ENCODE results near the gene GPATCH1. TPM values are rescaled to one million over a fixed set of nuclear protein-coding genes. Genes with fewer than 3 reads are reported as not detected.

The GPATCH1 gene
- total and polyA plus RNA-seq, 9 of the 15 experiments (the other 6 are each of a cell fraction or from before 2014, with no cell fraction given) = 3.7 to 9.7 (median 7.7) TPM

DNA sequence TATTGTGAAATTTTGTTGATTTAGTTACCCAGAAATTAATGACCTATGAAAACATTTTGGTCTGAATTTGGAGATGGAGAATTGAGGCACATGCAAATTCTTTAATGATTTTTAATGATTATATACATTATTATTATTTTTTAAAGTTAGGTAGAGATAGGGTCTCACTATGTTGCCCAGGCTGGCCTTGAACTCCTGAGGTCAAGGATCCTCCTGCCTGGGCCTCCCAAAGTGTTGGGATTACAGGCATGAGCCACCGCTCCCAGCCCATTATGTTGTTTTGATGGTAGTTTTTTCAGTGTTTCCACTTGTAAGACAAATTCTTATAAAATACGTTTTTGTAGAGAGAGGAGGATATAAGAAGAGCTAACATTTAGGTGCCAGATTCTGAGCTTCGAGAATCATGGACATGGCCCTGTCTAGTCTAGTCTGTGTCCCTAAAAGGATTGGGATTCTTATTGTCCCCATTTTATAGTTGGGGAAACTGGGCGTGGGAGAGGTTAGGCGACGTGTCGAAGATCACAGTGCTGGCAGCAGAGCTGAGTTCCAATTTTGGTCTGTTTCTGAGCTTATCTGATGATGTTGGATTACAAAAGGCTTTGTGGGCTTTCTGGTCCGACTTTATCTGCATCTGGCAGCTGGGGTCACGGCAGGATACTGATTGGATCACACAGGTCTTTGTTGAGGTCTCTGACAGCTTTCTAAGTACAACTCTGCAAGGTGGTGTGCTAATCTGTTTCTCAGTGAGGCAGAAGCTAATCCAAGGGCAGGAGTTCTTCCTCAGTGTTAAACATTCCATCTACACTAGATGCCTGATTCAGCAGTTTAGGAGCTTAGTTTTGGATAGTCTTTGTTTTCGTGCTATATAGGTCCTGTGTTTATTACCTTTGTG, 43.5 kb downstream of the GPATCH1 start:
- ChIA-PET POLR2A (interaction anchor here (0.7 to 1.9 kb wide), 7 partner anchors 9 to 284 kb away, joined by 3 to 7 read pairs (median 4); no protein-coding TSS in a partner anchor), CTCF (ENCODE audit: low intra/inter-chr PET ratio) (interaction anchor here (0.8 kb wide), 1 partner anchor 85 kb away, joined by 8 read pairs; no protein-coding TSS in a partner anchor)
- ATAC-seq (peak; percentile 95), FAIRE-seq (peak; percentile 94), DNase-seq (ENCODE audit: extremely low read depth in 1 of 4, low spot score in 3 of 4) (peak; percentile 59 to 91 (median 76))
- Histone ChIP-seq H3K9ac (ENCODE audit: insufficient read depth in 1 of 2, low read depth in 2 of 2, low read length in 2 of 2) (peak overlapping the region in 1 of 2 experiments; percentile 15; a peak in 1 of 4 replicates), H3K9me3 (replicated peaks; ENCODE audit: control insufficient read depth, insufficient read depth, low read depth, low read length) (no peaks in the 10 kb centered on the region), H3K27me3 (ENCODE audit: control insufficient read depth in 2 of 2, insufficient read depth in 2 of 2, low read length in 2 of 2) (no peaks in the 10 kb centered on the region), H3K27ac (ENCODE audit: extremely low read depth, low read depth, low read length) (peak overlapping the region; percentile 62), H3K36me3 (ENCODE audit: control insufficient read depth, insufficient read depth, low read length) (peaks cover 29% of the 10 kb centered on the region; the same call in 2 of the 3 replicates), H4K20me1 (replicated peaks; ENCODE audit: control insufficient read depth, insufficient read depth, low read length) (no peaks in the 10 kb centered on the region), H3K9me1 (ENCODE audit: control insufficient read depth, insufficient read depth, low read length) (no peaks in the 10 kb centered on the region), H3K79me2 (ENCODE audit: control insufficient read depth, insufficient read depth, low read length) (no peaks in the 10 kb centered on the region), H3K4me2 (ENCODE audit: insufficient read depth, low read length) (peak overlapping the region; percentile 54), H3K4me1 (replicated peaks in 1 of 2; ENCODE audit: control insufficient read depth in 2 of 2, insufficient read depth in 2 of 2, low read length in 2 of 2) (peaks cover 10 to 20% of the 10 kb centered on the region in 2 experiments; a peak in 3 of 5 replicates), H3K4me3 (no peak overlapping the region), H2AFZ (ENCODE audit: low read depth, low read length) (no peak overlapping the region)
- 12% methylated on average over 10 of the region's 10 CpGs for WGBS (ENCODE audit: insufficient coverage, low coverage, missing lambda C conversion rate)
- in situ Hi-C loops (cut with MboI) = loop anchor here (5.0 kb wide), 1 partner anchor 152 kb away; the partner anchor contains the start of genes CEP89 and FAAP24
- intact Hi-C loops (cut with micrococcal nuclease) = loop anchor here (10.0 kb wide), 1 partner anchor 60 kb away; no protein-coding TSS in a partner anchor
- no TSS peak for BruUV-seq (replicated peaks)
- TF ChIP-seq RFX1 (IDR thresholded peaks at IDR 0.05) (no peak), CBFA2T2 (conservative IDR thresholded peaks at IDR 0.05) (peak; percentile 95), STAG1 (CRISPR knock-in tag; IDR thresholded peaks at IDR 0.05; ENCODE audit: borderline replicate concordance) (no peak), TCF3 (CRISPR knock-in tag; IDR thresholded peaks at IDR 0.05) (peak; percentile 96), TGIF2 (CRISPR knock-in tag; IDR thresholded peaks at IDR 0.05) (no peak), DPF2 (IDR thresholded peaks at IDR 0.05) (peak; percentile 99), ZNF311 (CRISPR knock-in tag; IDR thresholded peaks at IDR 0.05) (0 out of 2 replicates have a peak, but pooled peaks have one; percentile 62), FOXK2 (conservative IDR thresholded peaks at IDR 0.05 in 1 of 2, IDR thresholded peaks at IDR 0.05 in 1 of 2; ENCODE audit: low read depth in 2 of 2) (peak; percentile 58 to 68; a peak in 2 of 4 replicates), YY1 (IDR thresholded peaks at IDR 0.05; ENCODE audit: borderline replicate concordance in 1 of 3, control insufficient read depth in 1 of 3, extremely low read depth in 1 of 3, insufficient read depth in 3 of 3, insufficient read length in 1 of 3, insufficient replicate concordance in 2 of 3, low read depth in 1 of 3, low read length in 2 of 3) (no peak), EP300 (IDR thresholded peaks at IDR 0.05; ENCODE audit: low read length) (peak; percentile 98), TSC22D4 (tag; IDR thresholded peaks at IDR 0.05) (no peak), ZNF707 (CRISPR knock-in tag; conservative IDR thresholded peaks at IDR 0.05) (no peak), JUN (IDR thresholded peaks at IDR 0.05; ENCODE audit: borderline replicate concordance, low read depth, low read length) (peak; percentile 55; the same call in 1 of the 2 replicates), JUN (CRISPR knock-in tag; IDR thresholded peaks at IDR 0.05; ENCODE audit: borderline replicate concordance) (no peak), ZNF589 (CRISPR knock-in tag; IDR thresholded peaks at IDR 0.05; ENCODE audit: low read depth) (peak; percentile 17; the same call in 1 of the 2 replicates)
- TF ChIP-seq, protein P1, sequence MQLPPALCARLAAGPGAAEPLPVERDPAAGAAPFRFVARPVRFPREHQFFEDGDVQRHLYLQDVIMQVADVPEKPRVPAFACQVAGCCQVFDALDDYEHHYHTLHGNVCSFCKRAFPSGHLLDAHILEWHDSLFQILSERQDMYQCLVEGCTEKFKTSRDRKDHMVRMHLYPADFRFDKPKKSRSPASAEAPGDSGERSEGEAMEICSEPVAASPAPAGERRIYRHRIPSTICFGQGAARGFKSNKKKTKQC (CRISPR knock-in tag; IDR thresholded peaks at IDR 0.05) = no peak
- TF ChIP-seq, protein P2, sequence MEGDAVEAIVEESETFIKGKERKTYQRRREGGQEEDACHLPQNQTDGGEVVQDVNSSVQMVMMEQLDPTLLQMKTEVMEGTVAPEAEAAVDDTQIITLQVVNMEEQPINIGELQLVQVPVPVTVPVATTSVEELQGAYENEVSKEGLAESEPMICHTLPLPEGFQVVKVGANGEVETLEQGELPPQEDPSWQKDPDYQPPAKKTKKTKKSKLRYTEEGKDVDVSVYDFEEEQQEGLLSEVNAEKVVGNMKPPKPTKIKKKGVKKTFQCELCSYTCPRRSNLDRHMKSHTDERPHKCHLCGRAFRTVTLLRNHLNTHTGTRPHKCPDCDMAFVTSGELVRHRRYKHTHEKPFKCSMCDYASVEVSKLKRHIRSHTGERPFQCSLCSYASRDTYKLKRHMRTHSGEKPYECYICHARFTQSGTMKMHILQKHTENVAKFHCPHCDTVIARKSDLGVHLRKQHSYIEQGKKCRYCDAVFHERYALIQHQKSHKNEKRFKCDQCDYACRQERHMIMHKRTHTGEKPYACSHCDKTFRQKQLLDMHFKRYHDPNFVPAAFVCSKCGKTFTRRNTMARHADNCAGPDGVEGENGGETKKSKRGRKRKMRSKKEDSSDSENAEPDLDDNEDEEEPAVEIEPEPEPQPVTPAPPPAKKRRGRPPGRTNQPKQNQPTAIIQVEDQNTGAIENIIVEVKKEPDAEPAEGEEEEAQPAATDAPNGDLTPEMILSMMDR (IDR thresholded peaks at IDR 0.05 in 2 of 3, conservative IDR thresholded peaks at IDR 0.05 in 1 of 3; ENCODE audit: insufficient read depth in 2 of 3, low read depth in 1 of 3, low read length in 3 of 3) = 0 out of 6 replicates have a peak, but pooled peaks of 1 of the 3 experiments have one; percentile 0

All from K562 (cell line).